ENCODE results near the gene MAOA.

The MAOA gene

DNA sequence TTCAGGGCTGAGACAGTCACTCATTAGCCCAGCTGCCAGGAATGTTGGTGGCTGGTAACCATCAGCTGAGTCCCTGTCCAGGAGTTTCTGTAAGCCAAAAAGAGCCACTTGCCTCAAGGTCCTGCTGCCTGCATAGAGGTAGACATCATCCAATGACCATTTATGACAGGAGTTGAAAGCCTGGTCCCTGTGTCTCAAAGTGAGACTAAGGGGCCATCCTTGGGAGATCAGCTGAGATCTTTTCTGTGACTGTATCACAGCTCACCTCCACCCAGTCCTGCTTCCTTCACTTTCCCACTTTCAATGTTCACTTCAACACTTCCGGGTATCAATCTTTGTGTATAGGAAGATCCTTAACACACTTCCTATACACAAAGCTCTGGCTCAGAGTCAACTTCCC is 28.4 kb upstream of the MAOA start:
- Histone ChIP-seq H2BK15ac (replicated peaks; ENCODE audit: low read depth) (no peak overlapping the region), H2BK5ac (ENCODE audit: low read length) (no peak overlapping the region), H3K18ac (ENCODE audit: low read length) (no peak overlapping the region)

DNA sequence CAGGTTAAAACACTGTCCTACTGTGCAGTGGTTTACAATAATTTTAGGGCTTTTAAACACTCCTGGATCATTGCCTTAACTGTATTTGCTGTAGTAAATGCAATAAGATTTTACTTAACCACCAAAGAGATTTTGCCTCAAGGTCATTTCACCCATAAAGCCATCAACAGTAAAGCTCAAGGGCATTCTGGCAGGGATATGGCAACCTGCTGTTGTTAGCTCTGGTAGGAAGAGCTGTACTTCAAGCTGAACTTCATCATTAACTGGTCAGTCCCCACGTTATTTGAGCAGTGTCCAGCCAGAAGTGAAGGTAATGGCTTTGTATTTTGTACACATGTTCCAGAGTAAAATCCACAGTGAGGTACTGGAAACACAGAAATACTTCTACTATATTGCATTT is 26.9 kb upstream of the MAOA start:
- no peak overlapping the region for H3K23ac ChIP-seq (ENCODE audit: low read length)
- H4K5ac ChIP-seq (ENCODE audit: low read length), result no peak overlapping the region
- H3K56ac ChIP-seq (ENCODE audit: low read length), result no peak overlapping the region
- H3K4me1 ChIP-seq (ENCODE audit: control insufficient read depth, low read depth, low read length), result no peaks in the 10 kb centered on the region
- no CpG with 5 or more reads among the region's 1 CpG for WGBS (ENCODE audit: extremely low coverage, insufficient coverage, low lambda C conversion rate)
- H3K9ac ChIP-seq (ENCODE audit: low read length), result no peak overlapping the region
- H3K18ac ChIP-seq (ENCODE audit: low read length), result no peak overlapping the region
- H3K4me3 ChIP-seq (ENCODE audit: low read length), result no peak overlapping the region
- no peak overlapping the region for H2BK5ac ChIP-seq (ENCODE audit: low read length)
- H3K27me3 ChIP-seq (ENCODE audit: insufficient read depth, low read length, poor library complexity), result no peaks in the 10 kb centered on the region
- no peak overlapping the region for H3K27ac ChIP-seq (ENCODE audit: low read depth, low read length)
- no peak overlapping the region for H2BK15ac ChIP-seq (replicated peaks; ENCODE audit: low read depth)
- no peaks in the 10 kb centered on the region for H3K36me3 ChIP-seq (ENCODE audit: control insufficient read depth, insufficient read depth, low read length)
- no peak overlapping the region for H2BK120ac ChIP-seq (ENCODE audit: low read depth, low read length)
- H3K4me2 ChIP-seq (ENCODE audit: low read length), result no peak overlapping the region
- no peak overlapping the region for H4K8ac ChIP-seq (ENCODE audit: low read depth, low read length)
- H2AK5ac ChIP-seq (ENCODE audit: low read length), result no peak overlapping the region
- H3K79me2 ChIP-seq (ENCODE audit: control insufficient read depth, insufficient read depth, low read length), result no peaks in the 10 kb centered on the region
- no peak for DNase-seq
- H3K4ac ChIP-seq (ENCODE audit: low read depth, low read length), result no peak overlapping the region
- no peaks in the 10 kb centered on the region for H3K79me1 ChIP-seq (ENCODE audit: low read length)

More for the DNA sequence above, 28.4 kb upstream of the MAOA start:
- Histone ChIP-seq H3K23ac (ENCODE audit: low read length) (no peak overlapping the region), H3K79me2 (ENCODE audit: control insufficient read depth, insufficient read depth, low read length) (no peaks in the 10 kb centered on the region), H3K27ac (ENCODE audit: low read depth, low read length) (no peak overlapping the region), H3K27me3 (ENCODE audit: insufficient read depth, low read length, poor library complexity) (no peaks in the 10 kb centered on the region), H3K4me3 (ENCODE audit: low read length) (no peak overlapping the region), H3K4me1 (ENCODE audit: control insufficient read depth, low read depth, low read length) (no peaks in the 10 kb centered on the region), H3K4me2 (ENCODE audit: low read length) (no peak overlapping the region), H3K56ac (ENCODE audit: low read length) (no peak overlapping the region), H2BK120ac (ENCODE audit: low read depth, low read length) (no peak overlapping the region), H4K5ac (ENCODE audit: low read length) (no peak overlapping the region), H2AK5ac (ENCODE audit: low read length) (no peak overlapping the region), H3K79me1 (ENCODE audit: low read length) (no peaks in the 10 kb centered on the region), H3K9ac (ENCODE audit: low read length) (no peak overlapping the region), H3K4ac (ENCODE audit: low read depth, low read length) (no peak overlapping the region), H3K36me3 (ENCODE audit: control insufficient read depth, insufficient read depth, low read length) (no peaks in the 10 kb centered on the region), H4K8ac (ENCODE audit: low read depth, low read length) (no peak overlapping the region)
- DNase-seq, result no peak
- WGBS (ENCODE audit: extremely low coverage, insufficient coverage, low lambda C conversion rate), result no CpG with 5 or more reads among the region's 1 CpG

DNA sequence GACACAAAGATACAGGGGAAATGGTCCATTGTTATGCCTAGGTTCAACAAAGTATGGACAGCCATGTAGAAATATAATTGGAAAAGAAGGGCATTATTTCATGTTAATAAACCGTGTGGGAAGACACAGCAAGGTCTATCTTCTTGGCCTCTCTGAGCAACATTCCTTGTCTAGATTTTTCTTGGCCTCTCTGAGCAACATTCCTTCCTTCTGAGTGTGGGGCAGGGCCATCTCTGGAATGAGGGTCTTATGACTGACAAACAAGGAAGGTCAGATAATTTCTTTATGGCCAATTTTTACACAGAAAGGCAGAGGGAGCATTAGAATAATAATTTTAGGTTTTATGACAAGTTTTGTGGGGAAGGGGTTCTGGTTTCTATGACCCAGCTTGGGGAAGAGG is 24.3 kb upstream of the MAOA start:
- Histone ChIP-seq H2BK15ac (replicated peaks; ENCODE audit: low read depth) (no peak overlapping the region), H3K27me3 (ENCODE audit: insufficient read depth, low read length, poor library complexity) (no peaks in the 10 kb centered on the region), H3K4me3 (ENCODE audit: low read length) (no peak overlapping the region), H4K5ac (ENCODE audit: low read length) (no peak overlapping the region), H3K18ac (ENCODE audit: low read length) (no peak overlapping the region), H3K23ac (ENCODE audit: low read length) (no peak overlapping the region), H2AK5ac (ENCODE audit: low read length) (no peak overlapping the region), H3K36me3 (ENCODE audit: control insufficient read depth, insufficient read depth, low read length) (no peaks in the 10 kb centered on the region), H3K56ac (ENCODE audit: low read length) (no peak overlapping the region), H3K27ac (ENCODE audit: low read depth, low read length) (no peak overlapping the region), H3K79me1 (ENCODE audit: low read length) (no peaks in the 10 kb centered on the region), H3K9ac (ENCODE audit: low read length) (no peak overlapping the region), H2BK120ac (ENCODE audit: low read depth, low read length) (no peak overlapping the region), H3K4me2 (ENCODE audit: low read length) (no peak overlapping the region), H3K4ac (ENCODE audit: low read depth, low read length) (no peak overlapping the region), H2BK5ac (ENCODE audit: low read length) (no peak overlapping the region), H3K4me1 (ENCODE audit: control insufficient read depth, low read depth, low read length) (no peaks in the 10 kb centered on the region), H4K8ac (ENCODE audit: low read depth, low read length) (no peak overlapping the region), H3K79me2 (ENCODE audit: control insufficient read depth, insufficient read depth, low read length) (no peaks in the 10 kb centered on the region)
- no peak for DNase-seq
- no CpG with 5 or more reads among the region's 1 CpG for WGBS (ENCODE audit: extremely low coverage, insufficient coverage, low lambda C conversion rate)

DNA sequence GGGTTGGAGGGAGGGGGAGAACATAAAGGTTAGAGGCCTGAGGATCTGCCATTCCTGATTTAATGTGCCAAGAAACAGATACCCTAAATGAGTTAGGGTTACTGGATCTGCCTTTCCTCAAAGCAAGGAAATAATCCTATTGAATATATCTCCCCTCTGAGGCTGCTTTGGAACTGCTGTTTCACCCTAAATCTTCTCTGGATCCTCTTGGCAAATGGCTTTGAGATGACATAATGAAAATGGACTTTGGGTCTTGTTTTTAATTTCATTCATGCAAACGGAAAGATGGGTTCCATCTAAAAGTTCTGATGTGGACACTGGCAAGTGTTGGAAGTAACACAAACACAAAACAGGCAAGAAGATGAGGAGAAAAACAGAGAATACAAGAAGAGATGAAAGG is 23.0 kb upstream of the MAOA start:
- H2AK5ac ChIP-seq (ENCODE audit: low read length), result no peak overlapping the region
- H3K4me2 ChIP-seq (ENCODE audit: low read length), result no peak overlapping the region
- H3K27me3 ChIP-seq (ENCODE audit: insufficient read depth, low read length, poor library complexity), result no peaks in the 10 kb centered on the region
- no peak overlapping the region for H3K4ac ChIP-seq (ENCODE audit: low read depth, low read length)
- no peak overlapping the region for H2BK5ac ChIP-seq (ENCODE audit: low read length)
- H3K18ac ChIP-seq (ENCODE audit: low read length), result no peak overlapping the region
- no peak overlapping the region for H3K9ac ChIP-seq (ENCODE audit: low read length)
- H3K79me2 ChIP-seq (ENCODE audit: control insufficient read depth, insufficient read depth, low read length), result no peaks in the 10 kb centered on the region
- H3K4me3 ChIP-seq (ENCODE audit: low read length), result no peak overlapping the region
- no peak overlapping the region for H2BK15ac ChIP-seq (replicated peaks; ENCODE audit: low read depth)
- H4K5ac ChIP-seq (ENCODE audit: low read length), result no peak overlapping the region
- no peak overlapping the region for H2BK120ac ChIP-seq (ENCODE audit: low read depth, low read length)
- H3K79me1 ChIP-seq (ENCODE audit: low read length), result no peaks in the 10 kb centered on the region
- no peaks in the 10 kb centered on the region for H3K4me1 ChIP-seq (ENCODE audit: control insufficient read depth, low read depth, low read length)
- no peak overlapping the region for H4K8ac ChIP-seq (ENCODE audit: low read depth, low read length)
- H3K56ac ChIP-seq (ENCODE audit: low read length), result no peak overlapping the region
- no peaks in the 10 kb centered on the region for H3K36me3 ChIP-seq (ENCODE audit: control insufficient read depth, insufficient read depth, low read length)
- no peak overlapping the region for H3K27ac ChIP-seq (ENCODE audit: low read depth, low read length)
- DNase-seq, result no peak
- WGBS (ENCODE audit: extremely low coverage, insufficient coverage, low lambda C conversion rate), result no CpG with 5 or more reads among the region's 1 CpG
- H3K23ac ChIP-seq (ENCODE audit: low read length), result no peak overlapping the region

- Histone ChIP-seq H4K5ac (ENCODE audit: low read length) (no peak overlapping the region), H3K9ac (ENCODE audit: low read length) (no peak overlapping the region), H3K79me2 (ENCODE audit: control insufficient read depth, insufficient read depth, low read length) (no peaks in the 10 kb centered on the region), H2BK120ac (ENCODE audit: low read depth, low read length) (no peak overlapping the region), H2AK5ac (ENCODE audit: low read length) (no peak overlapping the region), H2BK5ac (ENCODE audit: low read length) (no peak overlapping the region), H2BK15ac (replicated peaks; ENCODE audit: low read depth) (no peak overlapping the region), H3K79me1 (ENCODE audit: low read length) (no peaks in the 10 kb centered on the region), H3K18ac (ENCODE audit: low read length) (no peak overlapping the region), H3K36me3 (ENCODE audit: control insufficient read depth, insufficient read depth, low read length) (no peaks in the 10 kb centered on the region), H3K27ac (ENCODE audit: low read depth, low read length) (no peak overlapping the region), H3K4me3 (ENCODE audit: low read length) (no peak overlapping the region), H3K4me1 (ENCODE audit: control insufficient read depth, low read depth, low read length) (no peaks in the 10 kb centered on the region), H3K23ac (ENCODE audit: low read length) (no peak overlapping the region), H3K4ac (ENCODE audit: low read depth, low read length) (no peak overlapping the region), H4K8ac (ENCODE audit: low read depth, low read length) (no peak overlapping the region), H3K4me2 (ENCODE audit: low read length) (no peak overlapping the region), H3K56ac (ENCODE audit: low read length) (no peak overlapping the region), H3K27me3 (ENCODE audit: insufficient read depth, low read length, poor library complexity) (no peaks in the 10 kb centered on the region)
- no peak for DNase-seq
- WGBS (ENCODE audit: extremely low coverage, insufficient coverage, low lambda C conversion rate), result no CpG with 5 or more reads among the region's 3 CpGs
Measured at GRCh38 chrX:43633757-43634156, 22.3 kb upstream of the MAOA start.

- no peaks in the 10 kb centered on the region for H3K36me3 ChIP-seq (ENCODE audit: control insufficient read depth, insufficient read depth, low read length)
- no peak overlapping the region for H3K56ac ChIP-seq (ENCODE audit: low read length)
- WGBS (ENCODE audit: extremely low coverage, insufficient coverage, low lambda C conversion rate), result no CpG with 5 or more reads among the region's 5 CpGs
- H3K4me1 ChIP-seq (ENCODE audit: control insufficient read depth, low read depth, low read length), result no peaks in the 10 kb centered on the region
- H4K8ac ChIP-seq (ENCODE audit: low read depth, low read length), result no peak overlapping the region
- H2BK5ac ChIP-seq (ENCODE audit: low read length), result no peak overlapping the region
- H3K27ac ChIP-seq (ENCODE audit: low read depth, low read length), result no peak overlapping the region
- no peaks in the 10 kb centered on the region for H3K79me1 ChIP-seq (ENCODE audit: low read length)
- no peak overlapping the region for H3K18ac ChIP-seq (ENCODE audit: low read length)
- no peak overlapping the region for H2BK120ac ChIP-seq (ENCODE audit: low read depth, low read length)
- no peak overlapping the region for H2AK5ac ChIP-seq (ENCODE audit: low read length)
- H3K79me2 ChIP-seq (ENCODE audit: control insufficient read depth, insufficient read depth, low read length), result no peaks in the 10 kb centered on the region
- no peak for DNase-seq
- H3K9ac ChIP-seq (ENCODE audit: low read length), result no peak overlapping the region
- H3K4ac ChIP-seq (ENCODE audit: low read depth, low read length), result no peak overlapping the region
- no peak overlapping the region for H4K5ac ChIP-seq (ENCODE audit: low read length)
- no peak overlapping the region for H3K23ac ChIP-seq (ENCODE audit: low read length)
- no peak overlapping the region for H3K4me3 ChIP-seq (ENCODE audit: low read length)
- no peaks in the 10 kb centered on the region for H3K27me3 ChIP-seq (ENCODE audit: insufficient read depth, low read length, poor library complexity)
- H3K4me2 ChIP-seq (ENCODE audit: low read length), result no peak overlapping the region
- no peak overlapping the region for H2BK15ac ChIP-seq (replicated peaks; ENCODE audit: low read depth)
Measured at GRCh38 chrX:43640482-43640881, 15.6 kb upstream of the MAOA start.
